ENCODE data around the gene SAMD1. TPM values are rescaled to one million over a fixed set of nuclear protein-coding genes. Genes with fewer than 3 reads are reported as not detected.

The SAMD1 gene
- total RNA-seq, 1 experiment from 2014 or later = 62.2 TPM

DNA sequence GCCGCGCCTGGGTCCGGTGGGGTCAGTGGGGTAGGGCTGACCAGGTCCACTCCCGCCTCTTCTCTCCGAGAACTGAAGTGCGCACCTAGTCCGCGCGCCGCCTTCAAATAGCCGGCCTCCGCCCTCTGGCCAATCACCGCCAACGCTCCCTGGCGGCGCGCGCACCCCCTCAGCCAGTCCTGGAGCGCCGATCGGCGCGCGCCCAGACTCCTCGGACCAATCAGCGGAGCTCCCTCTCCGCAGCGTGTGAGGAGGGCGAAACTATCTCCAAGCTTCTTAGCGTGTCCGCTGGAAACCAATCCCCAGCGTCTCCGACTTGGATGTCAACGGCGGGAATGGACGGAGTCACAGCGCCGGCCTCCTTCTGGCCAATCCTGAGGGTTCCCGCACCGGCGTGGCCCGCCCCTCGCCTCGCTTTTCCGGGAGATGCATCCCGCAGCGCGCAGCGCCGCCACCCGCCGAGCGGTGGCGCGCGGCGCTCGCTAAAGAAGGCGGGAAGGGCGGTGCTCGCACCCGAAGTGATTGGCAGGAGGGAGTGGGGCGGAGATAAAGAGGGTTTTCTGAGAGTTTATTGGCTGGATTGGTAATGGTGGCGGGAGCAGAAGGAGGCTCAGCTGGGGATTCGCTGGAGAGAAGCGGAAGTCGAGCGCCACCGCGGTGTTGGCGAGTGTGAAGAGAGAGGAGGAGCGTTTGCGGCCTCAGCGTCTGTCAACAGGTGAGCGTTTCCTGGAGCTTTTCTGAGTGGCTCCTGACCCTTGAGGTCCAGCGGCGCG, 46.1 kb upstream of the SAMD1 start, which contains the start of gene ASF1B:
ASF1B (minus strand) TSS at position 81 of the 773 bp plus-strand sequence. CDS start 133 bp downstream, outside the sequence.
- CTCF ChIA-PET = interaction anchor here (0.5 to 1.7 kb wide), 29 partner anchors 9 to 550 kb away, joined by 3 to 32 read pairs (median 4); partner anchors contain the start of genes ADGRE5, IL27RA, MISP3 and PRKACA
- no TSS peak for BruUV-seq (replicated peaks)
- peak; percentile 100 for DNase-seq

DNA sequence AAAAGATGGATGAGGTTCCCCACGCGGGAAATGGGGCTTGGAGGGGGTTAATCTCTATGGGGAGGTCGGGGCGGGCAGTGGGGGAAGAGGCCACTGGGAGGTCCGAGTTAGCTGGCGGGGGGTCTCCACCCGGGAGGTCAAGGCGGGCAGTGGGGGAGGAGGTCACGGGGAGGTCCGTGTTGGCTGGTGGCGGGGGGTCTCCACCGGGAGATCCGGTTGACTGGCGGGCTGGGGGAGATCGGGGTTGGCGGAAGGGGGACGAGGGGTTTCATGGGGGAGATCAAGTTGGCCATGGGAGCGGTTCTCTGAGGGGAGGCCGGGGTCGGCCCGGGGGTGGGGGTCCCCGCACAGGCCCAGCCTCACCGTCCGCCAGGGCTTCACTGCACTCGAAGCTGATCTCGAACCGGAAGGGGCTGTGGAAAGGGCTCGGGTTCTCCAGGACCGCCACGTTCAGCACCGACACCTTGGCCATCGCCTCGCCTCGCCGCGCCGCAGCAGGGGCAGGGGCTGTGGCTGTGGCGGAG, 45.5 kb upstream of the SAMD1 start:
- ChIA-PET POLR2A (ENCODE audit: unreplicated experiment) (interaction anchor here (0.5 to 1.0 kb wide), 3 partner anchors 18 to 1123 kb away, joined by 3 to 6 read pairs (median 3); partner anchors contain the start of gene PRKACA), CTCF (interaction anchor here (0.5 to 1.7 kb wide), 25 partner anchors 9 to 551 kb away, joined by 3 to 32 read pairs (median 4); partner anchors contain the start of genes ADGRE5, IL27RA, MISP3 and PRKACA)
- Histone ChIP-seq H4K20me1 (ENCODE audit: low read length) (no peaks in the 10 kb centered on the region), H3K9ac (ENCODE audit: low read length) (peak overlapping the region; percentile 87), H3K27me3 (ENCODE audit: low read length) (no peaks in the 10 kb centered on the region), H3K9me2 (replicated peaks; ENCODE audit: low read length) (no peaks in the 10 kb centered on the region), H3K9me3 (ENCODE audit: low read length) (no peaks in the 10 kb centered on the region), H3F3A (ENCODE audit: low read length, unreplicated experiment) (no peaks in the 10 kb centered on the region), H3K4me3 (ENCODE audit: low read length) (peak overlapping the region; percentile 83), H3K36me3 (ENCODE audit: low read depth, low read length) (peaks cover 9% of the 10 kb centered on the region; the same call in 1 of the 2 replicates), H2AFZ (ENCODE audit: low read length) (peak overlapping the region; percentile 75), H3K4me1 (ENCODE audit: insufficient read depth, low read length) (peaks cover 20% of the 10 kb centered on the region), H3K79me2 (ENCODE audit: low read length) (peaks cover 45% of the 10 kb centered on the region), H3K27ac (ENCODE audit: low read length) (no peak overlapping the region), H3K4me2 (ENCODE audit: low read length) (peak overlapping the region; percentile 85)
- intact Hi-C loops (cut with micrococcal nuclease) = loop anchor here (2.0 to 10.0 kb wide), 5 partner anchors 55 to 339 kb away; partner anchors contain the start of genes ADGRE5, ADGRL1 and PTGER1
- no peak for DNase-seq
- BruUV-seq (replicated peaks) = no TSS peak
- ATAC-seq = no peak
- no peak for TF ChIP-seq EZH2phosphoT487 (IDR thresholded peaks at IDR 0.05; ENCODE audit: borderline replicate concordance, low read length)
- TF ChIP-seq, protein P1, sequence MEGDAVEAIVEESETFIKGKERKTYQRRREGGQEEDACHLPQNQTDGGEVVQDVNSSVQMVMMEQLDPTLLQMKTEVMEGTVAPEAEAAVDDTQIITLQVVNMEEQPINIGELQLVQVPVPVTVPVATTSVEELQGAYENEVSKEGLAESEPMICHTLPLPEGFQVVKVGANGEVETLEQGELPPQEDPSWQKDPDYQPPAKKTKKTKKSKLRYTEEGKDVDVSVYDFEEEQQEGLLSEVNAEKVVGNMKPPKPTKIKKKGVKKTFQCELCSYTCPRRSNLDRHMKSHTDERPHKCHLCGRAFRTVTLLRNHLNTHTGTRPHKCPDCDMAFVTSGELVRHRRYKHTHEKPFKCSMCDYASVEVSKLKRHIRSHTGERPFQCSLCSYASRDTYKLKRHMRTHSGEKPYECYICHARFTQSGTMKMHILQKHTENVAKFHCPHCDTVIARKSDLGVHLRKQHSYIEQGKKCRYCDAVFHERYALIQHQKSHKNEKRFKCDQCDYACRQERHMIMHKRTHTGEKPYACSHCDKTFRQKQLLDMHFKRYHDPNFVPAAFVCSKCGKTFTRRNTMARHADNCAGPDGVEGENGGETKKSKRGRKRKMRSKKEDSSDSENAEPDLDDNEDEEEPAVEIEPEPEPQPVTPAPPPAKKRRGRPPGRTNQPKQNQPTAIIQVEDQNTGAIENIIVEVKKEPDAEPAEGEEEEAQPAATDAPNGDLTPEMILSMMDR (conservative IDR thresholded peaks at IDR 0.05; ENCODE audit: low read depth, low read length) = no peak
- no peak for TF ChIP-seq EZH2 (IDR thresholded peaks at IDR 0.05; ENCODE audit: low read length, unreplicated experiment)

More for the DNA sequence above, 46.1 kb upstream of the SAMD1 start, which contains the start of gene ASF1B:
- no peak for TF ChIP-seq EZH2phosphoT487 (IDR thresholded peaks at IDR 0.05; ENCODE audit: borderline replicate concordance, low read length)
- no peak for TF ChIP-seq EZH2 (IDR thresholded peaks at IDR 0.05; ENCODE audit: low read length, unreplicated experiment)
- TF ChIP-seq, protein P1 (conservative IDR thresholded peaks at IDR 0.05; ENCODE audit: low read depth, low read length) = peak; percentile 82
- Histone ChIP-seq H3K27ac (ENCODE audit: low read length) (peak within 1 kb of the TSS; percentile 81), H2AFZ (ENCODE audit: low read length) (peak within 1 kb of the TSS; percentile 84), H3F3A (ENCODE audit: low read length, unreplicated experiment) (no peaks in the 10 kb centered on the region), H3K9ac (ENCODE audit: low read length) (peak within 1 kb of the TSS; percentile 87), H3K4me1 (ENCODE audit: insufficient read depth, low read length) (peaks cover 20% of the 10 kb centered on the region), H3K36me3 (ENCODE audit: low read depth, low read length) (peaks cover 8% of the 10 kb centered on the region; the same call in 1 of the 2 replicates), H4K20me1 (ENCODE audit: low read length) (no peaks in the 10 kb centered on the region), H3K4me3 (ENCODE audit: low read length) (peak within 1 kb of the TSS; percentile 83), H3K9me2 (replicated peaks; ENCODE audit: low read length) (no peaks in the 10 kb centered on the region), H3K9me3 (ENCODE audit: low read length) (no peaks in the 10 kb centered on the region), H3K4me2 (ENCODE audit: low read length) (peak within 1 kb of the TSS; percentile 90), H3K27me3 (ENCODE audit: low read length) (no peaks in the 10 kb centered on the region), H3K79me2 (ENCODE audit: low read length) (peaks cover 45% of the 10 kb centered on the region)
- intact Hi-C loops (cut with micrococcal nuclease) = loop anchor here (1.0 to 10.0 kb wide), 7 partner anchors 56 to 338 kb away; partner anchors contain the start of genes ADGRE5, ADGRL1 and PTGER1
- peak; percentile 89 for ATAC-seq
- POLR2A ChIA-PET (ENCODE audit: unreplicated experiment) = interaction anchor here (0.5 to 1.0 kb wide), 8 partner anchors 19 to 1544 kb away, joined by 3 to 8 read pairs (median 4); partner anchors contain the start of gene PRKACA

Measured in PC-3 (cell line).